Transverse colon (tissue), 4 donors: Measurements from ENCODE around the gene CFAP90.

Experiments used
- CTCF ChIP-seq, 5 experiments: fragments of 200-600 bp in 3 of 5; fragments of 450-650 bp in 2 of 5; sonication (generic) in 3 of 5; IDR thresholded peaks; 1 replicate in 2 of 5; 2 replicates in 3 of 5; pipeline ENCODE4 v1.5.1; 2016 to 2017; ENCODE audit warnings: antibody characterized with exemption in 5 of 5, inconsistent platforms in 3 of 5, mild to moderate bottlenecking in 2 of 5, moderate library complexity in 1 of 5
- POLR2A ChIP-seq: fragments of 450-650 bp; IDR thresholded peaks from one replicate; pipeline ENCODE4 v1.6.1; 2016; ENCODE audit warnings: antibody characterized with exemption, mild to moderate bottlenecking, moderate library complexity
- POLR2AphosphoS5 ChIP-seq, 3 donors: sonication (generic); formaldehyde crosslinking; IDR thresholded peaks; one replicate each; pipeline ENCODE4 v1.6.1; 2016; ENCODE audit warnings: antibody characterized with exemption in 3 of 3

GRCh38 chr5:7815892-7816534 lies 34.9 kb downstream of the CFAP90 start:
- TF ChIP-seq CTCF (IDR thresholded peaks at IDR 0.05) (peak; percentile 60 to 78 (median 74)), POLR2AphosphoS5 (IDR thresholded peaks at IDR 0.05) (no peak), POLR2A (no peak)
